NCI-H2227 (cell line): Measurements from ENCODE around the gene GSS.
"Not testable (repeated sequence)": the region's sequence is repeated elsewhere in the genome, so short reads cannot be mapped to it uniquely, and the experiment has no call there.

Source experiments
- DNase-seq: peaks from one replicate; lab custom pipeline; 2025; ENCODE audit not compliant: unreplicated experiment; lab: John Stamatoyannopoulos, UW

Gene GSS

GRCh38 chr20:34915131-34915530, 40.5 kb downstream of the GSS start:
- no peak for DNase-seq

- DNase-seq: peak; percentile 11
Observed at GRCh38 chr20:34907616-34908469, 47.8 kb downstream of the GSS start.

DNA sequence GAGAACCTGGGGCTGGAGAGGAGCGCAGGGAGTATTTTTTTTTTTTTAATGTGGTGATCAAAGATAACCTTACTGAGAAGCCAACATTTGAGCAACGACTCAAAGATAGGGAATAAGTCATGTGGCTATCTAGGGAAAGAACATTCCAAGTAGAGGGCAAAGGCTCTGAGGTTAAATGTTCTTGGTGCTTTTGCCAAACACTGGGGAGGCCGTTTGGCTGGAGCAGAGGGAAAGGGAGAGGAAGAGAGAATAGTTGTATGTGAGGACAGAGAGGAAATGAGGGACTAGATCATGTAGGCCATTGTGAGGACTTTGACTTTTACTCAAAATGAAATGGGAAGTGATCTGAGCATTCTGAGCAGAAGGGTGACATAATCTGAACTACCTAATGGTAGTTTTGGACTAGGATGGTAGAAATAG, 51.4 kb downstream of the GSS start:
- no peak for DNase-seq

- DNase-seq: not testable (repeated sequence)
Observed at GRCh38 chr20:34898731-34899130, 56.9 kb downstream of the GSS start.

DNA sequence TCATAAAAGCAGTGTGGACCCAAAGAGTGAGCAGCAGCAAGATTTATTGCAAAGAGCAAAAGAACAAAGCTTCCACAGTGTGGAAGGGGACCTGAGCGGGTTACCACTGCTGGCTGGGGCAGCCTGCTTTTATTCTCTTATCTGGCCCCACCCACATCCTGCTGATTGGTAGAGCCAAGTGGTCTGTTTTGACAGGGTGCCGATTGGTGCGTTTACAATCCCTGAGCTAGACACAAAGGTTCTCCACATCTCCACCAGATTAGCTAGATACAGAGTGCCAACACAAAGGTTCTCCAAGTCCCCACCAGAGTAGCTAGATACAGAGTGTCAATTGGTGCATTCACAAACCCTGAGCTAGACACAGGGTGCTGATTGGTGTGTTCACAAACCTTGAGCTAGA, 57.5 kb downstream of the GSS start:
- DNase-seq: not testable (repeated sequence)

- no peak for DNase-seq
Observed at GRCh38 chr20:34896086-34896621, 59.5 kb downstream of the GSS start.

- DNase-seq: no peak
Observed at GRCh38 chr20:34895465-34895864, 60.1 kb downstream of the GSS start.

GRCh38 chr20:34894723-34895122, 60.9 kb downstream of the GSS start:
- no peak for DNase-seq

DNA sequence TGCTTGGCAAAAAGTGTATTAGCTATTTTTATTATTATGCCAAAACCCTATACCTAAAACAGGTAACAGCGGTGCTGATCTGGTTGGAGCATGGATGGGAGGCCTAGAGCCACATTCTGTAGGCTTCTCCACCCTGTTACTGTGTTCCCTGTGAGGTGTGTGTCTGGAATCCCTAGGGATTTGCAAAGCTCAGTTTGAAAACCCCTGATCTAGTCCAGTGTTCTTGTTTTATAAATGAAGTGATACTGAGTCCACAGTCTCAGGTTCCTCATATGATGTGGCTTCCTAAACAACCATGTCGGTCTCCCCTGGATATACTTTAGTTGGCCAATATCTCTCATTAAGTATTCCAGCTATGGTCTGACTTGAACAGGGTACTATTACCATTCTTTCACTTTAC, 62.9 kb downstream of the GSS start:
- no peak for DNase-seq

DNA sequence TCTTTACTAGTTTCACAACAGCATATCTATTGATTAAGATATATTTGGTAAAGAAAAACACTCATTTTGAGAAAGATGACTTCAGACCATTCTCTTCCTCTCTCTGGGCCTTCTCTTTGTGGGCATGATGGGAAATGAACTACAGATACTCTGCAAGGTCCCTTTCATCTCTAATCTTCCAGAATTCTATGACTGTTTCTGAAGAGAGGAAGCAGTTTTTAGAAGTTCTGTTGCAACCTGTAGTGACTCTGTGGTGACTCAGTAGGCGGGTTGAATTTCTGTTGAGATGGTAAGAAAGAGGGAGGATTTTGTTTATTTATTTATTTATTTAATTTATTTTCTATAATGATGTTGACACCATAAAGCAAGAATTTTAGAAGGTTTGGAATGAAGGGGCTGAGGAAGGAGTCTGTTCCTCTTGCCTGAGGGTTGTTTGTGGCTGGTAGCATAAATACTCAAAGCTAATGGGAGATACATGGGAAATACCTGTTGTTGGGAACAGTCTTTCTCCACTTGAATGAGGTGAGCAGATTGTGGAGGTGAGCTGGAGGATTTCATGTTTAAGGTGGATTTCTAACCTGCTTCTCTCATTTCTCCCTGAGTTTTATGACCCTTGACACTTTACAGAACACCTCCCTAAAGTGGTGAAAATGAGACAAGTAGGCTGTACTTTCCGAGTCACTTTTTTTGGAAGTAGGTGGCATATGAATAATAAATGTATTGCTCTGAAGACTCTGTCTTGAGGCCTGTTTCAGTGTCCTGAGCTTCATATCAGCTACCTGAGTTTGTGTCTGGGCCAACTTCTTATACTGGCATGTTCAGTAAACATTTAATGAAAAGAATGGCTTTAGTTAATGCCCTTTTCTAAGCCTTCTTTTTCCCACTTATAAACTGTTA, 64.2 kb downstream of the GSS start:
- DNase-seq: no peak

GRCh38 chr20:34888468-34888867, 67.1 kb downstream of the GSS start:
- no peak for DNase-seq

DNA sequence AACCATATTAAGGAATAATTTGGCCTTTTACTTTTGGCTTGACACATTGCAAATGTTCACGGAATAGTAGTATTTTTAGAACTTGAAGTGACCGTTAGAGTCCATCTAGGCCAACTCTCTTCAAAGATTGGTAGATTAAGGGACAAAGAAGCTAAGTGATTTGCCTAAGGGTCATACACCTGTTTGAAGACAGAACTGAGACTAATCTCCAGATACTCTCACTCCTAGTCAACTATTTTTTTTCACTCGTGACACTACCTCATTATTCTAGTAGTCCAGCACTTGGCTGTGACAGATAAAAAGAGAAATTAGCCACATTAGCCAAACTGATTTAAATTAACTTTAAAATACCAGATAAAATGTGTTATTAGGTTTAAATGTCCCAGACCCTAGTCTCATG, 68.6 kb downstream of the GSS start:
- DNase-seq: no peak

DNA sequence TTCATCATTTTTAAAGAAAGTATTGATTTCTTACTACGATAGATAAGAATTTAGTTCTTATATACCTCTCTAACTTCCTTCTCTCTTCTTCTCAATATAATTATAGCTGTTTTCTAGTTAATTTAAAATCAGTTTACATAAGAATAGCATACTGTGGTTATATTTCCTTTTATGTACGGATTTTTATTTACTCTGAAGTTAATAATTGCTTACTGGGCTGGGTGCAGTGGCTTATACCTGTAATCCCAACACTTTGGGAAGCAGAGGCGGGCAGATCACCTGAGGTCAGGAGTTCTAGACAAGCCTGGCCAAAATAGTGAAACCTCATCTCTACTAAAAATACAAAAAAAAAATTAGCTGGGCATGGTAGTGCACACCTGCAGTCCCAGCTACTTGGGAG, 69.5 kb downstream of the GSS start:
- no peak for DNase-seq

- no peak for DNase-seq
Observed at GRCh38 chr20:34884260-34884659, 71.3 kb downstream of the GSS start.

DNA sequence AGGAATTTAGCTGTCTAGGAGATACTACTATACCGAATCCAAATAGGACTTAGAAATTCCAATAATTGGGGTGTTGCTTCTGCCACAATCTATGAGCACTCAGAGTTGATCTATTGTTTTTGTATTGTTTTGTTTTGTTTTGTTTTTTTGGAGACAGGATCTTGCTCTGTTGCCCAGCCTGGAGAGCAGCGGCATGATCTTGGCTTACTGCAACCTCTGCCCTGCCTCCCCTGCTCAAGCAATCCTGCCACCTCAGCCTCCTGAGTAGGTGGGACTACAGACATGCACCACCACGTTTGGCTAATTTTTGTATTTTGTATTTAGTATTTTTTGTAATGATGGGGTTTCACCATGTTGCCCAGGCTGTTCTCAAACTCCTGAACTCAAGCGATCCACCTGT, 71.8 kb downstream of the GSS start:
- DNase-seq: no peak

GRCh38 chr20:34883087-34883688, 72.4 kb downstream of the GSS start:
- no peak for DNase-seq

- no peak for DNase-seq
Observed at GRCh38 chr20:34881689-34882088, 73.9 kb downstream of the GSS start.

DNA sequence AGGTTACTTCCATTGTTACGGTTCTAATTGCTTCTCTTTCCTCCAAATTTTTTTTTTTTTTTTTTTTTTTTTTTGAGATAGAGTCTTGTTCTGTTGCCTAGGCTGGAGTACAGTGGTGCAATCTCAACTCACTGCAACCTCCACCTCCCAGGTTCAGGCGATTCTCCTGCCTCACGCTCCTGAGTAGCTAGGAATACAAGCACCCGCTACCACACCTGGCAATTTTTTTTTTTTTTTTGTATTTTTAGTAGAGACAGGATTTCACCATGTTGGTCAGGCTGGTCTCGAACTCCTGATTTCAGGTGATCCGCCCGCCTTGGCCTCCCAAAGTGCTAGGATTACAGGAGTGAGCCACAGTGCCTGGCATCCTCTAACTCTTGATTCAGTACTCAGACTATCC, 74.6 kb downstream of the GSS start:
- not testable (repeated sequence) for DNase-seq

GRCh38 chr20:34880215-34880850, 75.3 kb downstream of the GSS start:
- DNase-seq: no peak
